BLaER1 treated with 17β-estradiol and CSF1 and Interleukin-3, amounts not matched to agents 10 nM and 100 nM (cell line): ENCODE results near the gene PAGR1.
A peak's percentile ranks its signal among the peaks of the same experiment; 100 is the strongest.
"Not testable (repeated sequence)": the region's sequence is repeated elsewhere in the genome, so short reads cannot be mapped to it uniquely, and the experiment has no call there.

ENCODE experiments used
- H3K27ac ChIP-seq, 11 experiments: shearing (Covaris generic); formaldehyde crosslinking; 2 replicates each; pipeline ENCODE4 v1.8.1; 2022
- H3K27me3 ChIP-seq, 11 experiments: shearing (Covaris generic); formaldehyde crosslinking; 2 replicates each; pipeline ENCODE4 v1.8.1; 2022
- H3K36me3 ChIP-seq, 11 experiments: shearing (Covaris generic); formaldehyde crosslinking; 2 replicates each; pipeline ENCODE4 v1.8.1; 2022
- H3K4me1 ChIP-seq, 10 experiments: shearing (Covaris generic); formaldehyde crosslinking; 2 replicates each; pipeline ENCODE4 v1.8.1; 2022
- H3K4me2 ChIP-seq, 11 experiments: shearing (Covaris generic); formaldehyde crosslinking; 2 replicates each; pipeline ENCODE4 v1.8.1; 2022
- H3K4me3 ChIP-seq, 10 experiments: shearing (Covaris generic); formaldehyde crosslinking; 2 replicates each; pipeline ENCODE4 v1.8.1; 2022
- H3K9ac ChIP-seq, 11 experiments: shearing (Covaris generic); formaldehyde crosslinking; 2 replicates each; pipeline ENCODE4 v1.8.1; 2022
- H3K9me3 ChIP-seq, 11 experiments: shearing (Covaris generic); formaldehyde crosslinking; replicated peaks in 1 of 11; 2 replicates each; pipeline ENCODE4 v1.8.1; 2022
- H4K20me1 ChIP-seq, 11 experiments: shearing (Covaris generic); formaldehyde crosslinking; 2 replicates each; pipeline ENCODE4 v1.8.1; 2022
- Cebpa-rat ChIP-seq, 11 experiments: shearing (Covaris generic); IDR thresholded peaks; 2 replicates each; pipeline ENCODE4 v1.8.1; 2022

PAGR1 gene

GRCh38 chr16:29858974-29859373 lies 43.0 kb downstream of the PAGR1 start:
- H3K27ac ChIP-seq = no peak overlapping the region
- H3K4me2 ChIP-seq = no peak overlapping the region
- no peaks in the 10 kb centered on the region for H3K9me3 ChIP-seq
- H3K27me3 ChIP-seq = no peaks in the 10 kb centered on the region
- no peak overlapping the region for H3K4me3 ChIP-seq
- peaks cover 31 to 42% (median 36%) of the 10 kb centered on the region in 11 experiments for H3K36me3 ChIP-seq
- H4K20me1 ChIP-seq = peaks cover 0 to 35% (median 10%) of the 10 kb centered on the region in 11 experiments; a peak in 7 of 22 replicates
- H3K9ac ChIP-seq = no peak overlapping the region
- H3K4me1 ChIP-seq = peaks cover 14 to 44% (median 30%) of the 10 kb centered on the region in 10 experiments
- no peak for TF ChIP-seq Cebpa-rat (IDR thresholded peaks at IDR 0.05)

GRCh38 chr16:29860218-29860617 lies 44.3 kb downstream of the PAGR1 start:
- no peak for TF ChIP-seq Cebpa-rat (IDR thresholded peaks at IDR 0.05)
- H4K20me1 ChIP-seq = peaks cover 0 to 35% (median 10%) of the 10 kb centered on the region in 11 experiments; a peak in 7 of 22 replicates
- H3K36me3 ChIP-seq = peaks cover 31 to 42% (median 36%) of the 10 kb centered on the region in 11 experiments
- H3K4me2 ChIP-seq = no peak overlapping the region
- H3K27me3 ChIP-seq = no peaks in the 10 kb centered on the region
- H3K27ac ChIP-seq = no peak overlapping the region
- H3K9ac ChIP-seq = peak overlapping the region in 2 of 11 experiments; percentile 37 to 40; a peak in 2 of 22 replicates
- no peaks in the 10 kb centered on the region for H3K9me3 ChIP-seq
- H3K4me1 ChIP-seq = peaks cover 14 to 44% (median 30%) of the 10 kb centered on the region in 10 experiments
- H3K4me3 ChIP-seq = no peak overlapping the region

GRCh38 chr16:29862383-29862883 lies 46.5 kb downstream of the PAGR1 start:
- Histone ChIP-seq H3K9ac (peak overlapping the region; percentile 83 to 98 (median 95)), H3K4me3 (peak overlapping the region; percentile 82 to 97 (median 90)), H4K20me1 (peaks cover 0 to 35% (median 10%) of the 10 kb centered on the region in 11 experiments; a peak in 7 of 22 replicates), H3K4me2 (peak overlapping the region; percentile 87 to 98 (median 93)), H3K27me3 (no peaks in the 10 kb centered on the region), H3K36me3 (peaks cover 31 to 41% (median 36%) of the 10 kb centered on the region in 11 experiments), H3K9me3 (no peaks in the 10 kb centered on the region), H3K4me1 (peaks cover 14 to 26% (median 21%) of the 10 kb centered on the region in 10 experiments), H3K27ac (peak overlapping the region; percentile 91 to 100 (median 98))
- no peak for TF ChIP-seq Cebpa-rat (IDR thresholded peaks at IDR 0.05)

- Histone ChIP-seq H3K27ac (peak within 1 kb of the TSS; percentile 91 to 100 (median 98)), H3K9me3 (no peaks in the 10 kb centered on the region), H4K20me1 (peaks cover 0 to 35% (median 10%) of the 10 kb centered on the region in 11 experiments; a peak in 7 of 22 replicates), H3K4me3 (peak within 1 kb of the TSS; percentile 82 to 97 (median 90)), H3K27me3 (no peaks in the 10 kb centered on the region), H3K9ac (peak within 1 kb of the TSS; percentile 83 to 98 (median 95)), H3K4me2 (peak within 1 kb of the TSS; percentile 87 to 98 (median 93)), H3K36me3 (peaks cover 31 to 35% (median 34%) of the 10 kb centered on the region in 11 experiments), H3K4me1 (peaks cover 14 to 22% (median 18%) of the 10 kb centered on the region in 10 experiments)
- peak in 3 of 11 experiments; percentile 8 to 45 (median 19); a peak in 2 of 22 replicates for TF ChIP-seq Cebpa-rat (IDR thresholded peaks at IDR 0.05)
Observed at GRCh38 chr16:29862884-29863668, 47.1 kb downstream of the PAGR1 start, which contains the start of gene CDIPT. Gene CDIPT, minus strand, starts transcription at chr16:29863226. Its CDS starts 369 bp downstream, at chr16:29862857.

GRCh38 chr16:29863669-29863984 lies 47.7 kb downstream of the PAGR1 start:
- peak overlapping the region in 3 of 10 experiments; percentile 6 to 97 (median 96); a peak in 3 of 20 replicates for H3K4me3 ChIP-seq

GRCh38 chr16:29864205-29864604 lies 48.3 kb downstream of the PAGR1 start:
- Histone ChIP-seq H3K9ac (no peak overlapping the region), H3K27ac (no peak overlapping the region; a peak in 1 of 22 replicates)

More at GRCh38 chr16:29863669-29863984, 47.7 kb downstream of the PAGR1 start:
- Histone ChIP-seq H3K9me3 (no peaks in the 10 kb centered on the region), H3K9ac (peak overlapping the region; percentile 83 to 98 (median 95); a peak in 20 of 22 replicates), H3K27me3 (no peaks in the 10 kb centered on the region), H3K27ac (peak overlapping the region; percentile 91 to 100 (median 98); a peak in 19 of 22 replicates), H3K4me1 (peaks cover 14 to 22% (median 18%) of the 10 kb centered on the region in 10 experiments), H4K20me1 (peaks cover 0 to 32% (median 10%) of the 10 kb centered on the region in 11 experiments; a peak in 7 of 22 replicates), H3K4me2 (peak overlapping the region; percentile 52 to 98 (median 91); a peak in 21 of 22 replicates), H3K36me3 (peaks cover 26 to 30% (median 29%) of the 10 kb centered on the region in 11 experiments)
- no peak for TF ChIP-seq Cebpa-rat (IDR thresholded peaks at IDR 0.05)

GRCh38 chr16:29868396-29869009 lies 52.6 kb downstream of the PAGR1 start:
- no peak for TF ChIP-seq Cebpa-rat (IDR thresholded peaks at IDR 0.05)
- Histone ChIP-seq H4K20me1 (no peaks in the 10 kb centered on the region), H3K4me1 (peaks cover 0 to 4% (median 0%) of the 10 kb centered on the region in 10 experiments; a peak in 8 of 20 replicates), H3K4me3 (no peak overlapping the region), H3K4me2 (no peak overlapping the region), H3K9ac (no peak overlapping the region), H3K9me3 (no peaks in the 10 kb centered on the region), H3K36me3 (no peaks in the 10 kb centered on the region), H3K27ac (no peak overlapping the region), H3K27me3 (no peaks in the 10 kb centered on the region)

More at GRCh38 chr16:29864205-29864604, 48.3 kb downstream of the PAGR1 start:
- Histone ChIP-seq H3K36me3 (peaks cover 20 to 24% (median 23%) of the 10 kb centered on the region in 11 experiments), H3K4me3 (no peak overlapping the region), H3K4me2 (no peak overlapping the region), H3K27me3 (no peaks in the 10 kb centered on the region), H4K20me1 (peaks cover 0 to 27% (median 7%) of the 10 kb centered on the region in 11 experiments; a peak in 7 of 22 replicates), H3K9me3 (no peaks in the 10 kb centered on the region), H3K4me1 (peaks cover 14 to 22% (median 18%) of the 10 kb centered on the region in 10 experiments)
- TF ChIP-seq Cebpa-rat (IDR thresholded peaks at IDR 0.05) = no peak

GRCh38 chr16:29869067-29869466 lies 53.1 kb downstream of the PAGR1 start:
- not testable (repeated sequence) for H3K36me3 ChIP-seq, H3K4me2 ChIP-seq, H3K27me3 ChIP-seq, H4K20me1 ChIP-seq, H3K9ac ChIP-seq, H3K9me3 ChIP-seq, H3K27ac ChIP-seq, H3K4me1 ChIP-seq, H3K4me3 ChIP-seq
